H9 (cell line): Measurements from ENCODE around the gene DPM2. TPM values are rescaled to one million over a fixed set of nuclear protein-coding genes. Genes with fewer than 3 reads are reported as not detected.
A peak's percentile ranks its signal among the peaks of the same experiment; 100 is the strongest.

Experiments used
- DNase-seq: peaks from one replicate; pipeline ENCODE4 v3.0.0-alpha.2; 2017
- H2AFZ ChIP-seq: one replicate; pipeline ENCODE4 v1.6.1; 2013; ENCODE audit warnings: mild to moderate bottlenecking, low read length, control low read depth, moderate library complexity
- H2AK5ac ChIP-seq: 2 replicates; pipeline ENCODE4 v1.6.1; 2013; ENCODE audit warnings: low read length, control low read depth, mixed read lengths; ENCODE audit not compliant: insufficient read length
- H2BK120ac ChIP-seq: one replicate; pipeline ENCODE4 v1.6.1; 2013; ENCODE audit warnings: low read depth, mild to moderate bottlenecking, low read length, control low read depth, inconsistent platforms; ENCODE audit not compliant: poor library complexity, severe bottlenecking
- H2BK12ac ChIP-seq: 2 replicates; pipeline ENCODE4 v1.6.1; 2013; ENCODE audit warnings: low read length, control low read depth, mixed read lengths, low read depth; ENCODE audit not compliant: insufficient read length
- H2BK15ac ChIP-seq: 2 replicates; pipeline ENCODE4 v1.6.1; 2013; ENCODE audit warnings: low read depth, low read length, control low read depth
- H2BK20ac ChIP-seq: one replicate; pipeline ENCODE4 v1.6.1; 2013; ENCODE audit warnings: low read depth, mild to moderate bottlenecking, low read length, control low read depth, inconsistent platforms; ENCODE audit not compliant: poor library complexity, severe bottlenecking
- H2BK5ac ChIP-seq: 2 replicates; pipeline ENCODE4 v1.6.1; 2013; ENCODE audit warnings: low read length, control low read depth, mixed read lengths; ENCODE audit not compliant: insufficient read length
- H3K14ac ChIP-seq: 2 replicates; pipeline ENCODE4 v1.6.1; 2013; ENCODE audit warnings: low read length, control low read depth; ENCODE audit not compliant: insufficient read depth
- H3K18ac ChIP-seq: 2 replicates; pipeline ENCODE4 v1.6.1; 2013; ENCODE audit warnings: low read depth, mild to moderate bottlenecking, mixed read lengths, low read length, control low read depth; ENCODE audit not compliant: insufficient read length
- H3K23ac ChIP-seq: 2 replicates; pipeline ENCODE4 v1.6.1; 2013; ENCODE audit warnings: low read length, control low read depth, mixed read lengths, low read depth; ENCODE audit not compliant: insufficient read length
- H3K23me2 ChIP-seq: 2 replicates; pipeline ENCODE4 v1.6.1; 2013; ENCODE audit warnings: low read depth, mild to moderate bottlenecking, mixed read lengths, low read length, control low read depth; ENCODE audit not compliant: insufficient read length, poor library complexity, severe bottlenecking
- H3K27ac ChIP-seq: 2 replicates; pipeline ENCODE4 v1.5.1; 2013; ENCODE audit warnings: low read length, control low read depth, mixed read lengths, low read depth; ENCODE audit not compliant: insufficient read length
- H3K27me3 ChIP-seq: 2 replicates; pipeline ENCODE4 v1.6.1; 2013; ENCODE audit warnings: low read length, control low read depth, inconsistent platforms; ENCODE audit not compliant: insufficient read depth
- H3K4ac ChIP-seq: 2 replicates; pipeline ENCODE4 v1.6.1; 2013; ENCODE audit warnings: low read depth, mild to moderate bottlenecking, control low read depth, inconsistent platforms, low read length, moderate library complexity
- H3K4me1 ChIP-seq: 2 replicates; pipeline ENCODE4 v1.6.1; 2013; ENCODE audit warnings: low read length, control low read depth, inconsistent platforms; ENCODE audit not compliant: insufficient read depth
- H3K4me2 ChIP-seq: 2 replicates; pipeline ENCODE4 v1.6.1; 2013; ENCODE audit warnings: low read length, control low read depth, mixed read lengths; ENCODE audit not compliant: insufficient read length, insufficient read depth
- H3K56ac ChIP-seq: 2 replicates; pipeline ENCODE4 v1.6.1; 2013; ENCODE audit warnings: low read depth, mild to moderate bottlenecking, mixed read lengths, low read length, control low read depth; ENCODE audit not compliant: insufficient read length
- H3K79me1 ChIP-seq: 2 replicates; pipeline ENCODE4 v1.6.1; 2013; ENCODE audit warnings: low read depth, mild to moderate bottlenecking, moderate library complexity, low read length, control low read depth, inconsistent platforms; ENCODE audit not compliant: insufficient read depth, poor library complexity, severe bottlenecking
- H3K79me2 ChIP-seq: 2 replicates; pipeline ENCODE4 v1.6.1; 2013; ENCODE audit warnings: low read length, control low read depth, inconsistent platforms; ENCODE audit not compliant: insufficient read depth
- H3K9ac ChIP-seq: 2 replicates; pipeline ENCODE4 v1.6.1; 2013; ENCODE audit warnings: low read length, control low read depth, mixed read lengths; ENCODE audit not compliant: insufficient read length; ENCODE audit errors: extremely low read depth
- H3K9me3 ChIP-seq: one replicate; pipeline ENCODE4 v1.6.1; 2013; ENCODE audit warnings: low read depth, low read length, inconsistent platforms; ENCODE audit not compliant: control insufficient read depth
- H3T11ph ChIP-seq: one replicate; pipeline ENCODE4 v1.6.1; 2013; ENCODE audit warnings: mild to moderate bottlenecking, low read length, control low read depth, inconsistent platforms
- H4K20me1 ChIP-seq: one replicate; pipeline ENCODE4 v1.6.1; 2013; ENCODE audit not compliant: control insufficient read depth, insufficient read length, insufficient read depth
- H4K5ac ChIP-seq: 2 replicates; pipeline ENCODE4 v1.6.1; 2013; ENCODE audit warnings: low read depth, mild to moderate bottlenecking, mixed read lengths, low read length, control low read depth; ENCODE audit not compliant: insufficient read length
- H4K8ac ChIP-seq: replicated peaks from 2 replicates; pipeline ENCODE4 v1.6.1; 2013; ENCODE audit warnings: low read length, control low read depth, mixed read lengths, low read depth; ENCODE audit not compliant: insufficient read length
- H4K91ac ChIP-seq: 2 replicates; pipeline ENCODE4 v1.6.1; 2013; ENCODE audit warnings: low read depth, mild to moderate bottlenecking, moderate library complexity, mixed read lengths, low read length, control low read depth; ENCODE audit not compliant: insufficient read length
- H3K27ac Mint-ChIP-seq, 3 experiments: 2 replicates in 2 of 3; 3 replicates in 1 of 3; pipeline ENCODE4 v1.8.0; 2020 to 2021; ENCODE audit warnings: mixed read lengths in 3 of 3, mild to moderate bottlenecking in 1 of 3, moderate library complexity in 1 of 3
- H3K27me3 Mint-ChIP-seq: 2 replicates; pipeline ENCODE4 v1.8.0; 2021; ENCODE audit warnings: low read depth, mild to moderate bottlenecking, moderate library complexity, mixed read lengths
- H3K36me3 Mint-ChIP-seq, 3 experiments: 2 replicates in 2 of 3; 3 replicates in 1 of 3; pipeline ENCODE4 v1.8.0; 2020 to 2021; ENCODE audit warnings: low read depth in 3 of 3, mixed read lengths in 3 of 3; ENCODE audit not compliant: insufficient read depth in 1 of 3
- H3K4me1 Mint-ChIP-seq, 2 experiments: 2 replicates each; pipeline ENCODE4 v1.8.0; 2020; ENCODE audit warnings: mixed read lengths in 2 of 2
- H3K4me3 Mint-ChIP-seq, 2 experiments: 2 replicates in 1 of 2; 3 replicates in 1 of 2; pipeline ENCODE4 v1.8.0; 2020 to 2021; ENCODE audit warnings: mild to moderate bottlenecking in 2 of 2, mixed read lengths in 2 of 2, moderate library complexity in 1 of 2
- H3K9me3 Mint-ChIP-seq, 2 experiments: 2 replicates in 1 of 2; 3 replicates in 1 of 2; pipeline ENCODE4 v1.8.0; 2020; ENCODE audit warnings: mild to moderate bottlenecking in 2 of 2, mixed read lengths in 2 of 2, moderate library complexity in 1 of 2
- WGBS: extraction: QIAGEN DNeasy Blood & Tissue Kit; methylation state at CpG from one replicate; pipeline ENCODE4 v1.1.7; 2013; ENCODE audit warnings: missing lambda C conversion rate, low lambda C conversion rate, mixed read lengths; ENCODE audit not compliant: insufficient read length; ENCODE audit errors: extremely low coverage; 5-methylcytosine and 5-hydroxymethylcytosine counted together
- total RNA-seq: library from RNA; stranded (reverse); gene quantifications from 2 replicates; pipeline ENCODE4 v1.2.1, GENCODE V29; 2021
- TF ChIP-seq, protein P1 (sequence below): fragments of 200-600 bp; sonication (generic); conservative IDR thresholded peaks from 3 replicates; pipeline ENCODE4 v1.8.0; 2021; ENCODE audit warnings: antibody characterized with exemption, mild to moderate bottlenecking

Gene DPM2
- total RNA-seq, 1 experiment from 2014 or later, result 46.1 TPM

DNA sequence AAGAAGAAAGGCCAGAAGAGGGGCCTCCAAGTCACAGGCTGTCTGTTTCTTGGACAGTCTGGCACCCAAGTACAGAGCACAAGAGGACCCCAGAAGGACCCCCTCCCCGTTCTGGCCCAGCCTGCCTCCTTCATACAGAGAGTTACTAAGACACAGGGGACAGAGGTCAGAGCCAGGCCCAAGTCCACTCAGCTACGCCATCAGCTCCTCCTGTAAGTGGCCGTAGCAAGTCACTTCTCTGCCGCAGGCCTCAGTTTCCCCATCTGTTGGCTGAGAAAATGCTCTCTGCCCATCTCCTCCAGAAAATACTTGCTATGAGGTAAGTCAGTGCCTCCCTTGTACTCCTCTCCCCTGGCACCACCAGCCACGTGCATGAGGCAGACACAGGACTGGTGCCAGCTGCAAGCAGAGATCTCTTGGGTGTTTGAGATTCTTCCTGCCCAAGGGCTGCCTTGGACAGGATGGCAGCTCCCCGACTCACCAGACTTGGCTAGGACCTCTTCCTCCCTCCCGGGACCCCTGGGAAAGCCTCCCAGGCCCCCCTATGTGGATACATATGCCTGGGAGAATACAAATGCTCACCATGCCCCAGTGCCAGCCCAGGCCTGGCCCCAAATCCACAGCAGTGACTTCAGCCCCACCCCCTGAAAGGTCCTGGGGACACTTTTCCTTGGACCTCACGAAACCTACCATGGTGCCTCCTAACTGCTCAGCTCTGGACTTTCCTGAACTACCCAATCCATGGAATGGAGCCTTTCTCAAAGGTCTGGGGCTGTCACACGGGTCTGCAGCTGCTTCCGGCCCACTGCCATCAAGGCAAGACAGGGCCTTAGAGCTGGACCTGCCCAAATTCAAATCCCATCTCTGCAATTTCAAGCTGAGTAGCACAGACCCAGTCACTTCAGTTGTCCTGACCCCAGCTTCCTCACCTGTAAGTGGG lies 38.0 kb upstream of the DPM2 start:
- Mint-ChIP-seq H3K27me3 (no peaks in the 10 kb centered on the region; the same call in 1 of the 2 replicates), H3K4me1 (peaks cover 61 to 69% of the 10 kb centered on the region in 2 experiments), H3K9me3 (no peaks in the 10 kb centered on the region; a peak in 1 of 5 replicates), H3K4me3 (no peak overlapping the region), H3K27ac (peak overlapping the region; percentile 1 to 68 (median 46); a peak in 4 of 7 replicates), H3K36me3 (peaks cover 0 to 8% (median 0%) of the 10 kb centered on the region in 3 experiments; a peak in 1 of 7 replicates)
- no peak overlapping the region for H3K56ac ChIP-seq
- H3K79me1 ChIP-seq, result peaks cover 9% of the 10 kb centered on the region
- H3T11ph ChIP-seq, result no peak overlapping the region
- no peak overlapping the region for H3K23ac ChIP-seq
- no peak for DNase-seq
- H4K20me1 ChIP-seq, result peaks cover 4% of the 10 kb centered on the region
- TF ChIP-seq, protein P1, sequence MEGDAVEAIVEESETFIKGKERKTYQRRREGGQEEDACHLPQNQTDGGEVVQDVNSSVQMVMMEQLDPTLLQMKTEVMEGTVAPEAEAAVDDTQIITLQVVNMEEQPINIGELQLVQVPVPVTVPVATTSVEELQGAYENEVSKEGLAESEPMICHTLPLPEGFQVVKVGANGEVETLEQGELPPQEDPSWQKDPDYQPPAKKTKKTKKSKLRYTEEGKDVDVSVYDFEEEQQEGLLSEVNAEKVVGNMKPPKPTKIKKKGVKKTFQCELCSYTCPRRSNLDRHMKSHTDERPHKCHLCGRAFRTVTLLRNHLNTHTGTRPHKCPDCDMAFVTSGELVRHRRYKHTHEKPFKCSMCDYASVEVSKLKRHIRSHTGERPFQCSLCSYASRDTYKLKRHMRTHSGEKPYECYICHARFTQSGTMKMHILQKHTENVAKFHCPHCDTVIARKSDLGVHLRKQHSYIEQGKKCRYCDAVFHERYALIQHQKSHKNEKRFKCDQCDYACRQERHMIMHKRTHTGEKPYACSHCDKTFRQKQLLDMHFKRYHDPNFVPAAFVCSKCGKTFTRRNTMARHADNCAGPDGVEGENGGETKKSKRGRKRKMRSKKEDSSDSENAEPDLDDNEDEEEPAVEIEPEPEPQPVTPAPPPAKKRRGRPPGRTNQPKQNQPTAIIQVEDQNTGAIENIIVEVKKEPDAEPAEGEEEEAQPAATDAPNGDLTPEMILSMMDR, result no peak
- no peak overlapping the region for H3K14ac ChIP-seq
- no peak overlapping the region for H3K18ac ChIP-seq
- H2AFZ ChIP-seq, result no peak overlapping the region
- H2BK12ac ChIP-seq, result no peak overlapping the region
- H4K91ac ChIP-seq, result no peak overlapping the region
- no peak overlapping the region for H3K27ac ChIP-seq
- no peak overlapping the region for H2BK120ac ChIP-seq
- no peak overlapping the region for H2BK15ac ChIP-seq
- peaks cover 15% of the 10 kb centered on the region for H3K23me2 ChIP-seq
- H3K4me2 ChIP-seq, result no peak overlapping the region
- H2BK20ac ChIP-seq, result no peak overlapping the region
- peaks cover 50% of the 10 kb centered on the region; the same call in 1 of the 2 replicates for H3K79me2 ChIP-seq
- no peaks in the 10 kb centered on the region for H3K9me3 ChIP-seq
- H3K4ac ChIP-seq, result no peak overlapping the region
- H2AK5ac ChIP-seq, result no peak overlapping the region
- H3K4me1 ChIP-seq, result peaks cover 9% of the 10 kb centered on the region; the same call in 1 of the 2 replicates
- no peak overlapping the region for H2BK5ac ChIP-seq
- no peak overlapping the region for H4K8ac ChIP-seq
- WGBS, result no CpG with 5 or more reads among the region's 10 CpGs
- H4K5ac ChIP-seq, result no peak overlapping the region
- no peaks in the 10 kb centered on the region for H3K27me3 ChIP-seq
- no peak overlapping the region for H3K9ac ChIP-seq
